Measurements from ENCODE around the gene RSPH10B2.
"Not testable (repeated sequence)": the region's sequence is repeated elsewhere in the genome, so short reads cannot be mapped to it uniquely, and the experiment has no call there.

The RSPH10B2 gene

DNA sequence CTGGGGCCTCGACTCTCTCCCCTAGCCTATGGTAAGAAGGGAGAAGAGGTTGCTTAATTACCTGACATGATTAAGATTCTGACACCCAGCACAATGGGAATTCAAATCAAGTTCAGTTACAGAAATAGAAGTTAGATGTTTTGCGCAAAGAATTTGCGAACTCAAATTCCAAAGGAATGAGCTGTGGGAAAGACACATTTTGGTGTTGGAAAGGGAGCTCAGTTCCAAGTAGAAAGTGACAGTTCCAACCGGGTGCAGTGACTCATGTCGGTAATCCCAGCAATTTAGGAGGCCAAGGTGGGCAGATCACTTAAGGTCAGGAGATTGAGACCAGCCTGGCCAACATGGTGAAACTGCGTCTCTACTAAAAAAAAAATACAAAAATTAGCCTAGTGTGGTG, 76.1 kb downstream of the RSPH10B2 start:
- not testable (repeated sequence) for H3K9ac ChIP-seq (ENCODE audit: low read length); H3K9me3 ChIP-seq (ENCODE audit: control insufficient read depth, low read length); H3K4me3 ChIP-seq (ENCODE audit: low read length); H3K27me3 ChIP-seq (ENCODE audit: control insufficient read depth, insufficient read depth, low read length); H3K36me3 ChIP-seq (ENCODE audit: control insufficient read depth, insufficient read depth, low read length); H3K4me1 ChIP-seq (ENCODE audit: control insufficient read depth, insufficient read depth, low read length)

DNA sequence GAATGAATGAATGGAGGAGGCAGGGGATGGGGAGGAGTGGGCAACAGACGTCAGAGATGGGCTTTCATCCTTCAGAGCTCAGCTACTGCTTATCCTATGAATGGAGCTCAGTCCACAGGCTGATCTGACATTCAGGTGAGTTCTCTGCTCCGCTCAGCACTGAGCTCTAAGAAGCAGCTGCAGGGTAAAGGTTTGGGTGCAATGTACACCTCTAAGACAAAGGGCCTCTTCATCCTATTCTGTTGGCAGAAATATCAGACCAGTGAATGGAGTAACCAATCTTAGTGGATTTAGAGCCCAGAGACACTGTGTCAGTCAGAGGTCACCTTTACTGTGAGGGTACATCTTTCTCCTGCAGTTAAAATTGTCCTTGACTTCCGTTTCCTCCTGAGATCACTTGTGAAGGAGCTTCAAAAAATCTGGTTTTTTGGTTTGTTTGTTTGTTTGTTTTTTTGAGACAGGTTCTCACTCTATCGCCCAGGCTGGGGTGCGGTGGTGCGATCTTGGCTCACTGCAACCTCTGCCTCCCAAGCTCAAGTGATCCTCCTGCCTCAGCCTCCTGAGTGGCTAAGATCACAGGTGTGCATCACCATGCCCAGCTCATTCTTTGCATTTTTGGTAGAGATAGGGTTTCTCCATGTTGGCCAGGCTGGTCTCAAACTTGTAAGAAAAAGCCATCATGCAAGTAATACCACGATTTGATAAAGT, 77.3 kb downstream of the RSPH10B2 start:
- Histone ChIP-seq H3K4me3 (ENCODE audit: low read length) (no peak overlapping the region), H3K9ac (ENCODE audit: low read length) (no peak overlapping the region), H3K9me3 (ENCODE audit: control insufficient read depth, low read length) (no peaks in the 10 kb centered on the region), H3K4me1 (ENCODE audit: control insufficient read depth, insufficient read depth, low read length) (no peaks in the 10 kb centered on the region), H3K27me3 (ENCODE audit: control insufficient read depth, insufficient read depth, low read length) (peaks cover 5% of the 10 kb centered on the region), H3K36me3 (ENCODE audit: control insufficient read depth, insufficient read depth, low read length) (no peaks in the 10 kb centered on the region)

DNA sequence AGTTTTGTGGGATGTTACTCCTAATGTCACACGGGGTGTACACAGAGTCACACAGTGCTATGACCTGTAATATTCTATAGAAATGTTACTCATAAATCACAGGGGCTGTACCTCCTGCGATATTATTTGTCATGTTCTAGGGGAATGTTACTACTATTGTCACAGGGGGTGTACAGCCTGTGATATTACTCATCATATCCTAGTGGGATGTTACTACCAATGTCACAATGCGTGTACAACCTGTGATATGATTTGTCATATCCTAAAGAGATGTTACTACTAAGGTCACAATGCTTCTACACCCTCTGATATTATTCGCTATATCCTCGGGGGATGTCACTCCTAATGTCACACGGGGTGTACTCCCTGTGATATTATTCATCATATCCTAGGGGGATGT, 79.7 kb downstream of the RSPH10B2 start:
- no peaks in the 10 kb centered on the region for H3K4me1 ChIP-seq (ENCODE audit: control insufficient read depth, insufficient read depth, low read length)
- H3K27me3 ChIP-seq (ENCODE audit: control insufficient read depth, insufficient read depth, low read length): peaks cover 5% of the 10 kb centered on the region
- no peak overlapping the region for H3K9ac ChIP-seq (ENCODE audit: low read length)
- H3K9me3 ChIP-seq (ENCODE audit: control insufficient read depth, low read length): no peaks in the 10 kb centered on the region
- no peak overlapping the region for H3K4me3 ChIP-seq (ENCODE audit: low read length)
- H3K36me3 ChIP-seq (ENCODE audit: control insufficient read depth, insufficient read depth, low read length): no peaks in the 10 kb centered on the region

DNA sequence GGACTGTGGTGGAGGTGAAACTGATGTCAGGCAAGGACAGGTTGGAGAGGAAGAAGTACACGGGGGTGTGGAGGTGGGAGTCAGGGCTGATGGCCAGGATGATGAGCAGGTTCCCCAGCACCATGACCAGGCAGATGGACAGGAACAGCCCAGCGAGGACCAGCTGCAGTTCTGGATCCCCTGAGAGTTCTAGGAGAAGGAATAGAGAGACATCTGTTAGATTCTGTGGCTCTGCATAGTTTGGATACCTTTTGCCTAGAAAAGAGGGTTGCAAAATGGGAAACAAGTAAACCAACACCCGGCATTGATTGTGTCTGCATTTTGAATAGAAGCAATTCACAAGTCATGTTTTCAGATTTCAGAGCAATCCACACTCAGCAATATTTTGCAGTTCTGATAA, 81.6 kb downstream of the RSPH10B2 start:
- H3K27me3 ChIP-seq (ENCODE audit: control insufficient read depth, insufficient read depth, low read length); H3K9me3 ChIP-seq (ENCODE audit: control insufficient read depth, low read length); H3K4me3 ChIP-seq (ENCODE audit: low read length); H3K4me1 ChIP-seq (ENCODE audit: control insufficient read depth, insufficient read depth, low read length); H3K36me3 ChIP-seq (ENCODE audit: control insufficient read depth, insufficient read depth, low read length); H3K9ac ChIP-seq (ENCODE audit: low read length): not testable (repeated sequence)

DNA sequence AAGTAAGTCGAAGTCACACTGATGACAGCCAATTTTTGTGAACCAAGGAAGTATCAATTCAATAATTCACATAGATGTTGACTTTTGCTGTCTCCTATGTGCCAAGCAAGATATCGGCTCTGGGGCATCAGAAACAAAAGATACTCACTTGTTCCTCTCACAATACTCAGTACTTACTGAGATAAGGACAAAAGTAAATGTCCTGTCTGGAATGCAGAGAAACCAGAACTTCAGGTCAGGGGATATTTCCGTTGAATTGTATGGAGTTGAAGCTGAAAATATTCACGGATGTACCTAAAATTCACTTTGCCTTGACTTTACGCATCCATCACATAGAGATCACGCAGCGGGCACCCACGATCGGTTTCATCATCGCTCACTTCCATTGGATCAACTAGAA, 83.2 kb downstream of the RSPH10B2 start:
- H3K4me3 ChIP-seq (ENCODE audit: low read length); H3K27me3 ChIP-seq (ENCODE audit: control insufficient read depth, insufficient read depth, low read length): not testable (repeated sequence)

DNA sequence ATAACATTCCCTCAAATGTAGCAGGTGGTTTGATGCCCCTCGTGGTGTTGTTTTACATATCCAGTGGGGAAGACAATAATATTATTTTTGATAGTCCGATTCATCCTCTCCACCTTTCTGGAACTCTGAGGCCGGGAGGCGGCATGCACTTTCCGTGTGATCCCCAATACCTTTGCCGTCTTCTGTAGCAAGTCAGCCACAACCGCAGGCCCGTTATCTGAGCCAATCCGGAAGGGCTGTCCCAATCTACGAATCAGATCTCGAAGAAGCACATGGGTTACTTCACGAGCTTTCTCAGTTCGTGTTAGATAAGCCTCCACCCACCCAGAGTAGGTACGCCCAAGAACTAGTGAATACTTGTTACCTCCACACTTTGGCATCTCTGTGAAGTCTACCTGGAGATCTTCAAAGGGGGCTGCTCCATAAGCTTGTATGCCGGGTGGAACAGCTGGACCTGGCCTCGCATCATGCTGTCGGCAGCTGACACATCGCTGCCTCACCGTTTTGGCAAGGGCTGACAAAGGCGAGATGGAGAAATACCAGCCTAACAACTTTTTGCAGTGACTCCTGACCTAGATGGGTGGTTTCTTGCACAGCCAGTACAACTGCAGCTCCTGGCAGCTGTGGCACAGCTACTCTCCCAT, 88.5 kb downstream of the RSPH10B2 start:
- H3K9ac ChIP-seq (ENCODE audit: low read length); H3K9me3 ChIP-seq (ENCODE audit: control insufficient read depth, low read length); H3K27me3 ChIP-seq (ENCODE audit: control insufficient read depth, insufficient read depth, low read length); H3K4me1 ChIP-seq (ENCODE audit: control insufficient read depth, insufficient read depth, low read length); H3K36me3 ChIP-seq (ENCODE audit: control insufficient read depth, insufficient read depth, low read length); H3K4me3 ChIP-seq (ENCODE audit: low read length): not testable (repeated sequence)

More for the DNA sequence above, 83.2 kb downstream of the RSPH10B2 start:
- not testable (repeated sequence) for H3K9ac ChIP-seq (ENCODE audit: low read length); H3K9me3 ChIP-seq (ENCODE audit: control insufficient read depth, low read length); H3K4me1 ChIP-seq (ENCODE audit: control insufficient read depth, insufficient read depth, low read length); H3K36me3 ChIP-seq (ENCODE audit: control insufficient read depth, insufficient read depth, low read length)

DNA sequence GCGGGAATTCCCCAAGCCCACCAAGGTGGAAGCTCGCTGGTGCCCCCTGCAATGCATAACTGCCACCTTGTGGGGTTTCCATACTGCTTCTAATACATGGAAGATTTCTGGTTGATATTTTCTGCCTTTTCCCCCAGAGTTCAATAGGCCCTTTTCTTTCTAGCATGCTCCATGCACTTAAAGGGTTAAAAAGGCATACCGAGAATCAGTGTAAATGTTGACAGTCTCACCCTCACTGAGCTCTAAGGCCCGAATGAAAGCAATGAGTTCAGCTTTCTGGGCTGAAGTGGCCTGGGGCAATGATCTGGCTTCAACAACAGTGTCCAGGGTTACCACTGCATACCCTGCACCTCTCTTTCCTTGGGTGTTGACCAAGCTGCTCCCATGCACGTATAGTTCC, 89.2 kb downstream of the RSPH10B2 start:
- not testable (repeated sequence) for H3K27me3 ChIP-seq (ENCODE audit: control insufficient read depth, insufficient read depth, low read length); H3K9me3 ChIP-seq (ENCODE audit: control insufficient read depth, low read length); H3K4me3 ChIP-seq (ENCODE audit: low read length)

DNA sequence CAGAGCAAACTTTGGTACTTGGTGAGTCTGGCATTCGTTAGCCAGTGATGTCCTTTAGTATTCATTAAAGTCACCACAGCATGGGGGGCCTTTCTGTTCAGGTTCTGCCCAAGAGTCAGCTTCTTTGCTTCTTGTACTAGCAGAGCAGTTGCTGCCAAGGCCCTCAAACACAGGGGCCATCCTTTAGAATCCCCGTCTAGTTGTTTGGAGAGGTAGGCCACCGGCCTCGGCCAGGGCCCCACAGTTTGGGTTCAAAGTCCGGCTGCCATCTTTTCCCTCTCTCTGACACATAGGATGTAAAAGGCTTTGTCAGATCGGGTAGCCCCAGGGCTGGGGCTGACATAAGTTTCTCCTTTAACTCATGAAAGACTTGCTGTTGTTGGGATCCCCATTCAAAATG, 89.8 kb downstream of the RSPH10B2 start:
- H3K27me3 ChIP-seq (ENCODE audit: control insufficient read depth, insufficient read depth, low read length); H3K36me3 ChIP-seq (ENCODE audit: control insufficient read depth, insufficient read depth, low read length); H3K9ac ChIP-seq (ENCODE audit: low read length); H3K4me3 ChIP-seq (ENCODE audit: low read length); H3K4me1 ChIP-seq (ENCODE audit: control insufficient read depth, insufficient read depth, low read length); H3K9me3 ChIP-seq (ENCODE audit: control insufficient read depth, low read length): not testable (repeated sequence)

More for the DNA sequence above, 89.2 kb downstream of the RSPH10B2 start:
- not testable (repeated sequence) for H3K9ac ChIP-seq (ENCODE audit: low read length); H3K4me1 ChIP-seq (ENCODE audit: control insufficient read depth, insufficient read depth, low read length); H3K36me3 ChIP-seq (ENCODE audit: control insufficient read depth, insufficient read depth, low read length)

DNA sequence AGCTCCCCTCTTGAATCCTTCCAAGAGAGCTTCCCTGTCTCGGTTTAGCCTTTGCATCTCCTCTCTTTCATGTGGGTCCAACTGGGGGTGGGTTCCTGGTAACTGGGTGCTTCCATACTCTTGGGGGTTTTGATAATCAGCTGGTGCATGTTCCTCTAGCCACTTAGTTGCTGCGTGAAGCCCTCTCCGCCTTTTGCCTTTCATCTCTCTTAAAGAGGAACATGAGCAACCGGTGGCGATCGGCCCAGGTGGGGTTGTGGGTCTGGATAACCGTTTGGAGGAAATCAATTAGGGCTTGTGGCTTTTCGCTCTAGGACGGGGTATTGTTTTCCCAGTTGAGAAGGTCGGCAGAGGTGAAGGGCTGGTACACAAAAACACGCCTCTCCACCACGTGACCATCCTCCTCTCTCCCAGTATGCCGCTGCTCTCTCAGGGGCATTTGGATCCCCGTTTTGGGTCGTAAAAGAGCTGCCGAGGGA, 92.1 kb downstream of the RSPH10B2 start:
- H3K36me3 ChIP-seq (ENCODE audit: control insufficient read depth, insufficient read depth, low read length); H3K9me3 ChIP-seq (ENCODE audit: control insufficient read depth, low read length); H3K4me3 ChIP-seq (ENCODE audit: low read length); H3K4me1 ChIP-seq (ENCODE audit: control insufficient read depth, insufficient read depth, low read length); H3K9ac ChIP-seq (ENCODE audit: low read length); H3K27me3 ChIP-seq (ENCODE audit: control insufficient read depth, insufficient read depth, low read length): not testable (repeated sequence)

DNA sequence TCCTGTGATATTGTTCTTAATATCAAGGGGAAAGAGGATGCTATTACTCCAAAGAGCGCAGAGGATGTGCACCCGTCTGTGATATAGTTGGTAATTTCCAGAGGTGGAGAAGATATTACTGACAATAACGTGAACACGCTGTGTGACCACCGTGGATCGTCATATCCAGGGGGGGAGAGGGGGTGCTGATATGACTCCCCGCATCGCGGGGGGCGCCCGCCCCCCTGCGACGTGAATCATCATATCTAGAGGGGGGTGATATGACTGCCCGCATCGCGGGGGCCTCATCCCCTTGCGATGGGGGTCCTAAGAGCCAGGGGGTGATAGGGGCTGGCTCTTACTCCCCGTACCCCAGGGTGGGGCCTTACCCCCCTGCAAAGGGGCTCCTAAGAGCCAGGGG, 93.8 kb downstream of the RSPH10B2 start:
- H3K36me3 ChIP-seq (ENCODE audit: control insufficient read depth, insufficient read depth, low read length); H3K9ac ChIP-seq (ENCODE audit: low read length); H3K4me3 ChIP-seq (ENCODE audit: low read length); H3K27me3 ChIP-seq (ENCODE audit: control insufficient read depth, insufficient read depth, low read length); H3K4me1 ChIP-seq (ENCODE audit: control insufficient read depth, insufficient read depth, low read length); H3K9me3 ChIP-seq (ENCODE audit: control insufficient read depth, low read length): not testable (repeated sequence)

Measured in mucosa of stomach (tissue), 1 donor.